Measurements from ENCODE around the gene SACS.

- TF ChIP-seq POLR2AphosphoS5 (IDR thresholded peaks at IDR 0.05) = no peak
- no peak for TF ChIP-seq CTCF (IDR thresholded peaks at IDR 0.05)
- no peak for TF ChIP-seq EP300 (IDR thresholded peaks at IDR 0.05)
Observed at GRCh38 chr13:23377579-23377978, 55.9 kb downstream of the SACS start.

Data from gastroesophageal sphincter (tissue), 3 donors.